Measurements from ENCODE around the gene SNX30. TPM values are rescaled to one million over a fixed set of nuclear protein-coding genes. Genes with fewer than 3 reads are reported as not detected.
A peak's percentile ranks its signal among the peaks of the same experiment; 100 is the strongest.

The SNX30 gene
- total RNA-seq, 2 experiments from 2014 or later: 13.5 to 19.8 TPM

DNA sequence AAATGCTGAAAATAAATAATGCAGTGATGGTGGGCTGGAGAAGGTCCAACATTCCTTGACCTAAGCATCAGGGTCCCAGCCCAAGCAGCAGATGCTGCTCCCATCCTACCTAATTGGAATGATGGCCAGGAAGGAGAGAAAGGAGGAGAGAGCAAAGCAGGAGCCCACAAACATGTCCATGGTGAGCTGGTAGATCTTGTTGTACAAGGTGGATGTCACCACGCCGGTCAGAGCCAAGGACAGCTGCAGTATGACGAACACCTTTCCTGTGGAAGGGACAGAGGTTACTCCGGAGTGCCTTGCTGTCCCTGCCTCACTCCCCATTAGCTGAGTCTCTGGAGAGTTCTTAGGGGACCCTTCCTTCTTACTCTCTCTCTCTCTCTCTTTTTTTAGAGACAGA, 135.8 kb downstream of the SNX30 start:
- ChIA-PET CTCF (ENCODE audit: unreplicated experiment) (no interaction called here), POLR2A (interaction anchor here (0.6 kb wide), 1 partner anchor 675 kb away, joined by 3 read pairs; no protein-coding TSS in a partner anchor)
- no peak for DNase-seq (ENCODE audit: low spot score)
- no peaks in the 10 kb centered on the region for H3K4me1 ChIP-seq (ENCODE audit: insufficient read depth, low read length, poor library complexity, severe bottlenecking)
- H3K4me2 ChIP-seq (ENCODE audit: low read length): no peak overlapping the region
- BruUV-seq (replicated peaks): no TSS peak
- no peaks in the 10 kb centered on the region for H3K79me2 ChIP-seq (ENCODE audit: insufficient read depth, low read depth, low read length)
- TF ChIP-seq, protein P1, sequence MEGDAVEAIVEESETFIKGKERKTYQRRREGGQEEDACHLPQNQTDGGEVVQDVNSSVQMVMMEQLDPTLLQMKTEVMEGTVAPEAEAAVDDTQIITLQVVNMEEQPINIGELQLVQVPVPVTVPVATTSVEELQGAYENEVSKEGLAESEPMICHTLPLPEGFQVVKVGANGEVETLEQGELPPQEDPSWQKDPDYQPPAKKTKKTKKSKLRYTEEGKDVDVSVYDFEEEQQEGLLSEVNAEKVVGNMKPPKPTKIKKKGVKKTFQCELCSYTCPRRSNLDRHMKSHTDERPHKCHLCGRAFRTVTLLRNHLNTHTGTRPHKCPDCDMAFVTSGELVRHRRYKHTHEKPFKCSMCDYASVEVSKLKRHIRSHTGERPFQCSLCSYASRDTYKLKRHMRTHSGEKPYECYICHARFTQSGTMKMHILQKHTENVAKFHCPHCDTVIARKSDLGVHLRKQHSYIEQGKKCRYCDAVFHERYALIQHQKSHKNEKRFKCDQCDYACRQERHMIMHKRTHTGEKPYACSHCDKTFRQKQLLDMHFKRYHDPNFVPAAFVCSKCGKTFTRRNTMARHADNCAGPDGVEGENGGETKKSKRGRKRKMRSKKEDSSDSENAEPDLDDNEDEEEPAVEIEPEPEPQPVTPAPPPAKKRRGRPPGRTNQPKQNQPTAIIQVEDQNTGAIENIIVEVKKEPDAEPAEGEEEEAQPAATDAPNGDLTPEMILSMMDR (conservative IDR thresholded peaks at IDR 0.05; ENCODE audit: low read length): no peak
- no peak for TF ChIP-seq EZH2phosphoT487 (IDR thresholded peaks at IDR 0.05; ENCODE audit: borderline replicate concordance, low read depth, low read length)
- H3K9me2 ChIP-seq (ENCODE audit: insufficient read depth, low read length): no peaks in the 10 kb centered on the region
- no peaks in the 10 kb centered on the region for H3K36me3 ChIP-seq (ENCODE audit: insufficient read depth, low read length)
- no peak overlapping the region for H3K4me3 ChIP-seq (ENCODE audit: low read depth, low read length, poor library complexity, severe bottlenecking)
- intact Hi-C loops (cut with micrococcal nuclease; ENCODE audit: unreplicated experiment): no loop called here
- no peak overlapping the region for H2AFZ ChIP-seq (ENCODE audit: low read length)
- no peaks in the 10 kb centered on the region for H4K20me1 ChIP-seq (ENCODE audit: insufficient read depth, low read length)
- no peaks in the 10 kb centered on the region for H3K9me3 ChIP-seq (ENCODE audit: low read length)
- no peak overlapping the region for H3K27ac ChIP-seq (ENCODE audit: low read depth, low read length, poor library complexity, severe bottlenecking)

DNA sequence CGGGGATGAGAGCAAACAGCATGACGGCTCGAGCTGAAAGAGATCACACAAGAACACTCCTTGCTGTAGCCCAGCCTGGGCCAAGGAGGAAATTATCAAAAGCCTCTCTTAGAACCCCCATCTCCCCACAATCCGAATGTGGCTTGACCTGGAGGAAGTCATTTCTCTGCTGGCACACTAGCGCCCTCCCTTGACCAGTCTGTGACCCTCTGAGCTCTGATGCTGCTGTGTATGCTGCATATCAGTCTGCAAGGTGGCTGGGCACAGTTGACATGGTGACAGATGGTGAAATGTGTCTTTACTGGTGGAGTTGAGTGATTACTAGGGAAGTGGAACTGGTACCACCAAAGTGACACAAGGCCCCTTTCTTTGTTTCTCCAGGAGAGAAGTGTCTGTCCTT, 136.8 kb downstream of the SNX30 start:
- Histone ChIP-seq H3K36me3 (ENCODE audit: insufficient read depth, low read length) (no peaks in the 10 kb centered on the region), H3K4me3 (ENCODE audit: low read depth, low read length, poor library complexity, severe bottlenecking) (no peak overlapping the region), H3K9me3 (ENCODE audit: low read length) (no peaks in the 10 kb centered on the region), H3K4me1 (ENCODE audit: insufficient read depth, low read length, poor library complexity, severe bottlenecking) (no peaks in the 10 kb centered on the region), H4K20me1 (ENCODE audit: insufficient read depth, low read length) (no peaks in the 10 kb centered on the region), H3K27ac (ENCODE audit: low read depth, low read length, poor library complexity, severe bottlenecking) (no peak overlapping the region), H3K4me2 (ENCODE audit: low read length) (no peak overlapping the region), H2AFZ (ENCODE audit: low read length) (no peak overlapping the region), H3K79me2 (ENCODE audit: insufficient read depth, low read depth, low read length) (no peaks in the 10 kb centered on the region), H3K9me2 (ENCODE audit: insufficient read depth, low read length) (no peaks in the 10 kb centered on the region)
- CTCF ChIA-PET (ENCODE audit: unreplicated experiment): no interaction called here
- BruUV-seq (replicated peaks): no TSS peak
- no peak for TF ChIP-seq EZH2phosphoT487 (IDR thresholded peaks at IDR 0.05; ENCODE audit: borderline replicate concordance, low read depth, low read length)
- TF ChIP-seq, protein P1 (conservative IDR thresholded peaks at IDR 0.05; ENCODE audit: low read length): peak; percentile 67
- POLR2A ChIA-PET: interaction anchor here (1.0 kb wide), 1 partner anchor 16 kb away, joined by 3 read pairs; no protein-coding TSS in a partner anchor
- intact Hi-C loops (cut with micrococcal nuclease; ENCODE audit: unreplicated experiment): no loop called here
- DNase-seq (ENCODE audit: low spot score): peak; percentile 20

DNA sequence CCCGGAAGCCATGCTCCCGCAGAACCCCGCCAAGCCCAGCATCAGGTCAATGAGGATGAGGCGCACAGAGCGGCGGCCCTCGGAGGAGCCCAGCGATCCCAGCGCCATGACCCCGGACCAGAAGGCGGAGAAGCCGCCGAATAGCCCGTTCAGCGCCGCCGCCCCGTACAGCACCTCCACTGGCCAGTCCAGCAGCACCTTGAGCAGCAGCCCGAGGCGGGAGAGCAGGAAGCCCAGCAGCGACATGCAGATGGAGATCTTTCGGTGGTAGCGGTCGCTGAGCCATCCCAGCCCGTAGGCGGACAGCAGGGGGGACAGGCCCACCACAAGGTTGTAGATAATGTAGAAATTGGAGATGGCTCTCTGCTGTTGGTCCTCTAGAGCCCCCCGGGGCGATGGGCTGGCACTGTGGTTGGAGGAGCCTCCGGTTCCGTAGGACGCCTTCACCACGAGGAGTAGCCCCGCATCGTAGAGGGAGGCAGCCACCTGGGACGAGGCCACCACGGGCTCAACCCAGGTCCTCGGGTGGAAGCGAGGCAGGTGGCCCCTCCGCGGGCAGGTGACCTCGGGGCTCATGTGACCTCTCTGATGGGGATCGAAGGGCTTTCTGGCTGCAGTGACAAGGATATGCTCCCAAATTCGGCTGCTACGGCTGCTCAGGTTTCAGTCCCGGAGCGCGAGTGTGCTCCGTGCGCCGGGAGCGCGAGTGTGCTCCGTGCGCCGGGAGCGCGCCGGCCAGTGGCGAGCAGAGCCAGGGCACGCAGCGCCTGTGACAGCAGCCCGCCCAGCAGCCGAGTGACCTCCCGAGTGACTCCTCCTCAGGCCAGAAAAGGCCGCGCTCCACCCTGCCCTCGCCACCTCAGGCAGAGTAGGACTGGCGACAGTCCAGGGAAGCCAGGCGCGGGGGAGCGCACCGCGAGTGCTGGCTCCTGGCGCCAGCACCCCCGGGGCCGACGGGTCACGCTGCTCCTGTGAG, 139.8 kb downstream of the SNX30 start, which contains the start of gene SLC46A2:
TSS of gene SLC46A2 (minus strand) at position 771 of the 976 bp plus-strand sequence. CDS start at position 576, 195 bp downstream.
- H3K4me3 ChIP-seq (ENCODE audit: low read depth, low read length, poor library complexity, severe bottlenecking): no peak within 1 kb of the TSS
- TF ChIP-seq EZH2phosphoT487 (IDR thresholded peaks at IDR 0.05; ENCODE audit: borderline replicate concordance, low read depth, low read length): no peak
- TF ChIP-seq, protein P1 (conservative IDR thresholded peaks at IDR 0.05; ENCODE audit: low read length): no peak
- H3K9me3 ChIP-seq (ENCODE audit: low read length): no peaks in the 10 kb centered on the region
- no TSS peak for BruUV-seq (replicated peaks)
- no peaks in the 10 kb centered on the region for H3K79me2 ChIP-seq (ENCODE audit: insufficient read depth, low read depth, low read length)
- no peaks in the 10 kb centered on the region for H4K20me1 ChIP-seq (ENCODE audit: insufficient read depth, low read length)
- no peak for DNase-seq (ENCODE audit: low spot score)
- H3K36me3 ChIP-seq (ENCODE audit: insufficient read depth, low read length): no peaks in the 10 kb centered on the region
- H2AFZ ChIP-seq (ENCODE audit: low read length): no peak within 1 kb of the TSS
- no peaks in the 10 kb centered on the region for H3K9me2 ChIP-seq (ENCODE audit: insufficient read depth, low read length)
- no peak within 1 kb of the TSS for H3K27ac ChIP-seq (ENCODE audit: low read depth, low read length, poor library complexity, severe bottlenecking)
- no peaks in the 10 kb centered on the region for H3K4me1 ChIP-seq (ENCODE audit: insufficient read depth, low read length, poor library complexity, severe bottlenecking)
- intact Hi-C loops (cut with micrococcal nuclease; ENCODE audit: unreplicated experiment): no loop called here
- CTCF ChIA-PET (ENCODE audit: unreplicated experiment): no interaction called here
- no peak within 1 kb of the TSS for H3K4me2 ChIP-seq (ENCODE audit: low read length)
- POLR2A ChIA-PET: no interaction called here
